ENCODE measurements around the gene MOB2.

Gene MOB2

GRCh38 chr11:1470681-1471611, 15.6 kb downstream of the MOB2 start:
- no peak for DNase-seq

DNA sequence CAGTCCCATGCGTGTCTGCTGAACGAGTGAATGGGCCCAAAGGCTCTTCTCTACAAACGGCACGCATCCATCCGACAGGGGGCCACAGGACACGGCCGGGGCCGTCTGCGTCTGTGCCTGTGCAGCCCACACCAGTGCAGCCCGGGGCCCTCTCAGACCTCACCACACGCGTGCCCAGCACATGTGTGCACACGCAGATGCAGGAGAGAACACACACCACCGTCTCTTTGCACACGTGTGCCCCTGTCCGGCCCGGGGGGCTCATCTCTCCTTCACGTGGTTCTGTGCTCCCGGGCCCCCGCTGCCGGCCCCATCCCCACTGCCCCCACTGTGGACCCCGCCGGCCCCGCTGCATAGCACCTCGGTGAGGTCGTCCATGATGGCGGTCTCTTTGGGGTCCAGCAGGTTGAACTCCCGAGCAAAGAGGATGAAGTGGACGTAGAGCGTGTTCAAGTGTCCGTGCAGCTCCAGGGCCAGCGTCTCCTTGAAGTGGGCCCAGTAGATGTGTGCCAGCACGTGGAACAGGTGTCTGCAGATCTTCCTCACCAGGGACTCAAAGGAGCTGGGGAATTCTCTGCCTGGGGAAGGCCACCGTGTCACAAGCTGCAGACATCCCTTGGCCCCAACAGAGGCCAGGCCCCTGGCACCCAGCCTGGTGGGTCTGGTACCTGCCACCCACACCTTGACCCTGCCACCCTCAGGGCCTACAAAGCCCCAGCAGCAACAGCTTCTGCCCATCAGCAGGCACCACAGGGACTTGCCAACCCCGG, 16.5 kb downstream of the MOB2 start:
- DNase-seq: no peak

GRCh38 chr11:1469287-1469910, 17.2 kb downstream of the MOB2 start:
- DNase-seq: no peak

- DNase-seq: no peak
Observed at GRCh38 chr11:1468473-1469066, 18.0 kb downstream of the MOB2 start.

DNA sequence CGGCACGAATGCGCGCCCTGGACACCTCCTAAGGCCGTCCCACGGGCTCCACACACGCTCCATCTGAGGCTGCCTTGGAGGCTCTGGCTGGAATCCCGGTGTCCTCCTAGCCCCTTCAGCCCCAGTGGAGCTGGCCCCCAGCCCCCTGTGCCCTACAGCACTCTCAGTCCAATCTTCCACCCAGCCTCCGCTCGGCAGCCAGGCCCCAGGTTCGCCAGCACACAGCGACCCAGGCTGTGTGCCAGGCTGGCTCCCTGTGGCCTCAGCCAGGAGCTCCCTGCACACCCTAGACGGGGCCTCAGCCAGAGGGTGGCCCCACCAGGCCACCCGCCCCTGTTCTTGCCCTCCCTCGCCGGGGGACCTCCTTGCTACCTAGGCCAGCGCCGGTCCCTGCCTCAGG, 18.6 kb downstream of the MOB2 start:
- DNase-seq: no peak

DNA sequence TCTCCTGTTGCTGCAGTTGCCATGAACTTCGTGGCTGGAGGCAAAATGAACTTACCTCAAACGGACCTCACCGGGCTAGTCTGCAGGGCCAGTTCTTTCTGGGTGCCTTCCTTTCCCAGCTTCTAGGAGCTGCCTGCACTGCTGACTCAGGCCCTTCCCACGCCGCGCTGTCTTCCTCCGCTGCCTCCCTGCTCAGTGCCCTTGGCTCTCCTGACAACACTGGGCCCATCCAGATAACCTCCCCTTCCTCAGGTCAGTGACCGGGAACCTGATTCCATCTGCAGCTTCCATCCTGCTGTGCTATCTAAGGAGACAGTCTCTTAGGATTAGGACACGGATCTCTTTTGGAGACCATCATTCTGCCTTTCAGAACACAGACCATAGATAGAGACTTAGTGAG, 19.3 kb downstream of the MOB2 start:
- no peak for DNase-seq

GRCh38 chr11:1466784-1467183, 19.8 kb downstream of the MOB2 start:
- no peak for DNase-seq

GRCh38 chr11:1463056-1463455, 23.5 kb downstream of the MOB2 start:
- DNase-seq: no peak

DNA sequence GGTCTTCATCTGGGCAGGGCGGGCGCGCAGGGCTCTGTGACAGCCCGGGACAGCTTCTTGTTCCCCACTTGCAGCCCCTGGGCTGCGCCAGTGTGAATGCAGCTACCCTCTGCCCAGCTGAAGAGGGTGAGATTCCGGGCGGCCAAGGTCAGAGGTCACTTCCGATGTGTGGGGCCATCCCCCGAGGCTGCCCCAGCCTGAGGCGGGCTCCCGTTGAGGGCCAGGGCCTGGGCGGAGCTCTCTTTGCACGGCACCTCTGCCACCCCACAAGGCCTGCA, 23.9 kb downstream of the MOB2 start:
- DNase-seq: no peak

- DNase-seq: no peak
Observed at GRCh38 chr11:1461826-1462697, 24.5 kb downstream of the MOB2 start.

DNA sequence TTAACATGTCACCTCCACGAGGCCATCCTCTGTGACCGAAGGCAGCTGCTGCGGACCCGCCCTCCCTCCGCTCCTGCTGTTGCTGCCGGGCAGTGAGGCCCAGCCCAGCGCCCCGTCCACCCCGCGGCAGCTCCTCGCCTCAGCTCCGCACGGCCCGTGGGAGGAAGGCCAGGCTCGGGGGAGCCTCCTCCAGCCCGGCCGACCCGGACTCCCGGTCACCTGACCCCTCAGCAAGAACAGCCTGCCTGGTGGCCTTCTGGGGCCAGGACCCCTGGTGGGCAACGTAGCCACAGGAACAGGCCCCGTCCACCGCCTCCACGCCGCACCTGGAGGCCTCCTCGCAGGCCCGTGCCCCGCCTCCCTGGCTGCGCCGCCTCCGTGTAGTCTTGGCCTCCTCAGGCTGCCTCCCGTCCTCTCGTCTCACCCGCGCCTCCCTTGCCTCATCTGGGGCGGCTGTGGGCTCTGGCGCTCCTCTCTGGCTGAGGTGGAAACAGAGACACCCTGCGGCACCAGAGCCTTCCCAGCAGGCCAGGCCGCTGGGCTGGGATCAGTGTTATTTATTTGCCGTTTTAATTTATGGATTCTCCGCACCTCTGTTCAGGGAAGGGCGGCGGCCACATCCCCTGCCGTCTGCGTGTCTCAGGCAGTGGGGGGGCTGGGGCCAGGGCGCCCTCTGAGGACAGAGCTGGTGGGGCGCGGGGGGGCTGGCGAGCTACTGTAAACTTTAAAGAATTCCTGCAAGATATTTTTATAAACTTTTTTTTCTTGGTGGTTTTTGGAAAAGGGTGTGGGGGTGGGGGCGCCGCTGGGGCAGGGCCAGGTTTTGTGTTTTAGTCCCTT, 25.4 kb downstream of the MOB2 start:
- DNase-seq: no peak

GRCh38 chr11:1460396-1460985, 26.1 kb downstream of the MOB2 start:
- no peak for DNase-seq

GRCh38 chr11:1459764-1460395, 26.7 kb downstream of the MOB2 start:
- DNase-seq: no peak

DNA sequence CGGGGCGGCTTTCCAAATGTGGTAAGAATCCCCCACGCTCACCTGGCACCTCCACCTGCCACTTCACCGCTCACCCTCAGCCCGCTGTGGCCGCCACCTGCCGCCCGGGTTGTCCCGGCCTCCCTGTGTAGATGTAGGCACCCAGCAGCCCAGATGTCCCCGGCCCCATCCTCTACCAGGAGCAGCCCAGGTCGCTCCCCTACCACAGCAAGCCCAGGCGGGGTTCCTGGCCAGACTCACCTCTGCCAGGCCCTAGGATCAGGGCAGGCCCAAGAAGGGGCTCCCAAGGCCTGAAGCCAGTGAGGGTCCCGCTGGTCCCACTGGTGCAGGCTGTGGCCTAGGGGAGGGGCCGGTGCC, 27.4 kb downstream of the MOB2 start:
- no peak for DNase-seq

DNA sequence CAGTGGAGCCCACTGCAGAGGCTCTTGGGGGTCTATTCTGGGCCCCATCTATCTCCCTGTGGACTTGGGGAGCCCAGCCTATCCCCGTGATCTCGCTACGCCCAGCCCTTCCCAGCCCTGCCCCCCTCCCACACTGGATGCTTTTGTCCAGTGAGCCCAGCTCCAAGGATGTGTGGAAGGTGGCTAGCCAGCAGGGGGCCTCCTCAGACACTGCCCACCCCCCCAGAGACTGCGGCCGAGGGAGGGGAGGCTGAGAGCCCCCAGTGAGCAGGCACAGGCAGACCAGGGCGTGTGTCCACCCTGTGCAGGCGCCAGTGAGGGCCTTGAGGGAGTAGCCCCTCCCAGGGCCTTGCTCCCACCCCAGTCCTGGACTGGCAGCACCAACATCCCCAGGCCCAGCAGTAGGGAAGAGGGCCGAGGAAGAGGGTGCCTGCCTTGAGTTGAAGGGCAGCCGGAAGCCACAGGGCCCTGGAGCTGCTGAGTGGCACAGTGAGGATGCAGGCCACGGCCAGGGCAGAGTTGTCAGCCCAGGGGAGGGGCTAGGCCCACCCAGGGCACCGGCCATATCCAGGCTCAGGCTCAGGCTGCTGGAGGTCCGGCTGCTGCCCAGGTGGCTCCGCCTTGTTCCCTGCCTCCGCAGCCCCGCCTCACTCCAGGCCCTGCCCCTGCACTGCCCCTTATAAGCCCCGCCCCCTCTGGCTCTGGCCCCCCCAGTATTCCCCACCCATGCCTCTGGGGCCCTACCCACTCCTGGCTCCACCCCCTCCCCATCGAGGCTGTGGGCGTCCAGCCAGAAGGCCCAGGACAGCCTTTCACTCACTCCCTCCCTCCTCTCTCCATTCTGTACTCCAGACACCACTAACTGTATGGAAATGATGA, 28.0 kb downstream of the MOB2 start:
- DNase-seq: peak; percentile 68

- DNase-seq: no peak
Observed at GRCh38 chr11:1457856-1458255, 28.7 kb downstream of the MOB2 start.

DNA sequence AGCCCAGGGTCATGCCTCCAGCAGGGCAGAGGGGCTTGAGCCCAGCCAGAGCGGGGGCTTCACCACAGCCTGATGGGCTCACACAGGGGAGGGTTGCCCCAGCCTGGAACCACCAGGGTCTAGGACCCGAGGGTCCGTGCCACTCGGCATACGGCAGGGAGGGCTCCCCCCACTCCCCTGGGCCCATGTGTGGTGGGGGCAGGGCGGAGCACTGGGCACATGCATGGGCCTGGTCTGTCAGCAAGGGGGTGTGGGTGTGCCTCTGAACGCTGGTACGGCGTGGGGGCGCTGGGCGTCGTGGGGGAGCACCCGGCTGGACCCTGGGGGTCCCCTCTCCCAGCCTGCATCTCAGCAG, 29.3 kb downstream of the MOB2 start:
- no peak for DNase-seq

DNA sequence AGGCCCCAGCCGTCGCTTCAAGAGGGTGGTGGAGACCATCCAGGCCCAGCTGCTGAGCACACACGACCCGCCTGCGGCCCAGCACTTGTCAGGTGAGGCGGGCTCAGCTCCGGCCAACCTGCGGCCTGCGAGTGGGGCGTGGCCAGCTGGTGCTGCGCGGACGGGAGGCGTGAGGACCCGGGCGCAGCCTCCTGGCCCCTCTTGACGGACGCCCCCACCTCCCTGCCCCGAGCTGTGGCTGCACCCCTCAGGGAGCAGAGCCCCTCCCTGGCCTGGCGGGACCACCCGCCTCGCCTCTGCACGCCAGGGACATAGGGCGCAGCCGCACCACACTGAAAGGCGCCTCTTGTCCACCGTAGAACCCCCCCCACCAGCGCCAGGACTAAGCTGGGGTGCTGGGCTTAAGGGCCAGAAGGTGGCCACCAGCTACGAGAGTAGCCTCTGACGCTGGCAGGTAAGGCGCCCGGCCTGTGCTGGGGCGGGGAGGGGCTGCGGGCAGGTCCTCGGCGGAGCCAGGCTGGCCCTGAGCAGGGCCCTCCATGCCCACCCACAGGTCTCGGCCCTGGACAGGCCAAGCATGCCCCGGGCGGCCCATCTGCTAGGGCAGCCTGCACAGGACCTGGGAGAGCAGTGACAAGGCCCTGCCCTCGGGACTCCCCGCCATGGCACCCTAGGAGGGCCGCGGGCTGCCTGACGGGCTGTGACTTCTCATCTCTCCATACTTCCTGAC, 29.8 kb downstream of the MOB2 start:
- no peak for DNase-seq

- DNase-seq: no peak
Observed at GRCh38 chr11:1456176-1456575, 30.4 kb downstream of the MOB2 start.
